ENCODE results near the gene SLC39A2. TPM values are rescaled to one million over a fixed set of nuclear protein-coding genes. Genes with fewer than 3 reads are reported as not detected.

SLC39A2 gene
- total RNA-seq, 1 experiment from 2014 or later = not detected

GRCh38 chr14:21022686-21023085, 23.6 kb downstream of the SLC39A2 start (continued):
- no peak for TF ChIP-seq REST (IDR thresholded peaks at IDR 0.05; ENCODE audit: low read depth)

GRCh38 chr14:21023174-21023573, 24.1 kb downstream of the SLC39A2 start:
- Histone ChIP-seq H3K4me1 (ENCODE audit: control insufficient read depth in 1 of 2, insufficient read depth in 2 of 2, low read length in 2 of 2) (peaks cover 14 to 21% of the 10 kb centered on the region in 2 experiments; a peak in 3 of 4 replicates), H3K9ac (ENCODE audit: low read length) (no peak overlapping the region), H3K27me3 (ENCODE audit: insufficient read depth, low read length) (no peaks in the 10 kb centered on the region), H3K36me3 (ENCODE audit: control insufficient read depth in 1 of 2, insufficient read depth in 2 of 2, low read length in 2 of 2) (no peaks in the 10 kb centered on the region; a peak in 1 of 4 replicates), H4K20me1 (ENCODE audit: insufficient read depth) (no peaks in the 10 kb centered on the region), H3K9me2 (ENCODE audit: insufficient read depth) (no peaks in the 10 kb centered on the region), H3K4me2 (ENCODE audit: low read length) (no peak overlapping the region), H3K4me3 (replicated peaks in 1 of 2; ENCODE audit: low read depth in 1 of 2, low read length in 2 of 2) (no peak overlapping the region), H3K79me2 (ENCODE audit: insufficient read depth, low read length) (no peaks in the 10 kb centered on the region), H2AFZ (ENCODE audit: low read depth, low read length, poor library complexity, severe bottlenecking) (no peak overlapping the region), H3K27ac (ENCODE audit: low read depth, low read length) (no peak overlapping the region), H3K9me3 (ENCODE audit: control insufficient read depth in 1 of 2, insufficient read depth in 1 of 2, low read depth in 1 of 2, low read length in 2 of 2) (no peaks in the 10 kb centered on the region)
- ChIA-PET RAD21 (ENCODE audit: low non-redundant PET in 1 of 2, low total read pairs in 2 of 2, uncharacterized antibody in 2 of 2, unreplicated experiment in 2 of 2) (no interaction called here), POLR2A (no interaction called here), CTCF (interaction anchor here (2.5 kb wide), 1 partner anchor 9 kb away, joined by 10 read pairs; no protein-coding TSS in a partner anchor)
- BruUV-seq (replicated peaks) = no TSS peak
- TF ChIP-seq SIN3A (IDR thresholded peaks at IDR 0.05; ENCODE audit: low read depth) (no peak), POLR2A (IDR thresholded peaks at IDR 0.05; ENCODE audit: borderline replicate concordance, extremely low read depth, insufficient read depth, insufficient read length) (no peak), ZNF274 (IDR thresholded peaks at IDR 0.05; ENCODE audit: low read depth, low read length) (no peak), EZH2 (IDR thresholded peaks at IDR 0.05) (no peak), EGR1 (IDR thresholded peaks at IDR 0.05; ENCODE audit: low read depth) (no peak), EZH2phosphoT487 (IDR thresholded peaks at IDR 0.05; ENCODE audit: borderline replicate concordance) (no peak), MAX (IDR thresholded peaks at IDR 0.05) (no peak), SP1 (IDR thresholded peaks at IDR 0.05; ENCODE audit: low read depth) (no peak), CTCF (IDR thresholded peaks at IDR 0.05 in 2 of 3, conservative IDR thresholded peaks at IDR 0.05 in 1 of 3; ENCODE audit: borderline replicate concordance in 1 of 3, insufficient read depth in 1 of 3, low read depth in 2 of 3, low read length in 2 of 3) (no peak), RAD21 (IDR thresholded peaks at IDR 0.05; ENCODE audit: low read depth) (no peak), CBX3 (IDR thresholded peaks at IDR 0.05; ENCODE audit: low read depth) (no peak), SRF (IDR thresholded peaks at IDR 0.05; ENCODE audit: low read depth) (no peak), TCF7L2 (IDR thresholded peaks at IDR 0.05; ENCODE audit: borderline replicate concordance, extremely low read depth, insufficient read depth, insufficient read length) (no peak), ZBTB33 (IDR thresholded peaks at IDR 0.05; ENCODE audit: extremely low read depth, insufficient replicate concordance, low read length) (no peak), FOSL1 (IDR thresholded peaks at IDR 0.05; ENCODE audit: low read depth) (no peak), CEBPB (IDR thresholded peaks at IDR 0.05; ENCODE audit: low read depth) (no peak), YY1 (IDR thresholded peaks at IDR 0.05; ENCODE audit: extremely low read depth, insufficient replicate concordance, low read depth, low read length) (no peak), POLR2AphosphoS5 (IDR thresholded peaks at IDR 0.05; ENCODE audit: low read depth, low read length) (no peak)
- intact Hi-C loops (cut with micrococcal nuclease) = no loop called here
- no peak for DNase-seq (ENCODE audit: low read depth, low spot score)
- ATAC-seq = no peak
